Natural killer cell (primary cell): ENCODE results near the gene UHRF2. TPM values are rescaled to one million over a fixed set of nuclear protein-coding genes. Genes with fewer than 3 reads are reported as not detected.
"Not testable (repeated sequence)": the region's sequence is repeated elsewhere in the genome, so short reads cannot be mapped to it uniquely, and the experiment has no call there.

Experiments used
- ATAC-seq, 3 donors: fragments of 150-1000 bp in 2 of 3; fragments of 200-7000 bp in 1 of 3; cut with Tn5 transposase; 1 replicate in 1 of 3; 2 replicates in 2 of 3; pipeline ENCODE4 v1.10.0; 2021; ENCODE audit warnings: mild to moderate bottlenecking in 2 of 3, moderate library complexity in 2 of 3
- DNase-seq, 2 donors: peaks; one replicate each; pipeline versions ENCODE4 v3.0.0 to v3.0.0-alpha.2; 2013 to 2021; ENCODE audit warnings: mixed read lengths in 1 of 2
- H3K27ac ChIP-seq: one replicate; pipeline ENCODE4 v1.5.1; 2013; ENCODE audit warnings: mild to moderate bottlenecking, low read length
- H3K27me3 ChIP-seq: one replicate; pipeline ENCODE4 v1.6.1; 2013; ENCODE audit warnings: low read length; ENCODE audit not compliant: control insufficient read depth, insufficient read depth
- H3K36me3 ChIP-seq: one replicate; pipeline ENCODE4 v1.6.1; 2013; ENCODE audit warnings: low read length; ENCODE audit not compliant: control insufficient read depth, insufficient read depth
- H3K4me1 ChIP-seq: one replicate; pipeline ENCODE4 v1.6.1; 2013; ENCODE audit warnings: low read length; ENCODE audit not compliant: control insufficient read depth, insufficient read depth
- H3K4me3 ChIP-seq: one replicate; pipeline ENCODE4 v1.5.1; 2013; ENCODE audit warnings: low read length
- H3K9me3 ChIP-seq: one replicate; pipeline ENCODE4 v1.6.1; 2013; ENCODE audit warnings: low read length; ENCODE audit not compliant: control insufficient read depth, insufficient read depth
- H3K27ac Mint-ChIP-seq, 2 donors: one replicate each; pipeline ENCODE4 v1.8.0; 2022; ENCODE audit warnings: mild to moderate bottlenecking in 2 of 2, mixed read lengths in 2 of 2, moderate library complexity in 1 of 2
- H3K27me3 Mint-ChIP-seq, 2 donors: one replicate each; pipeline ENCODE4 v1.8.0; 2022; ENCODE audit warnings: low read depth in 2 of 2, mixed read lengths in 2 of 2
- H3K36me3 Mint-ChIP-seq: one replicate; pipeline ENCODE4 v1.8.0; 2022; ENCODE audit warnings: mixed read lengths
- H3K4me1 Mint-ChIP-seq, 2 donors: one replicate each; pipeline ENCODE4 v1.8.0; 2022; ENCODE audit warnings: mixed read lengths in 2 of 2
- H3K4me3 Mint-ChIP-seq: one replicate; pipeline ENCODE4 v1.8.0; 2022; ENCODE audit warnings: mild to moderate bottlenecking, moderate library complexity, mixed read lengths
- H3K9me3 Mint-ChIP-seq, 2 donors: one replicate each; pipeline ENCODE4 v1.8.0; 2022; ENCODE audit warnings: mixed read lengths in 2 of 2
- WGBS: methylation state at CpG from one replicate; pipeline ENCODE4 v1.1.7; 2013; ENCODE audit warnings: missing lambda C conversion rate; ENCODE audit not compliant: insufficient coverage; 5-methylcytosine and 5-hydroxymethylcytosine counted together
- intact Hi-C: fragments of 100-400 bp; cut with micrococcal nuclease; formaldehyde crosslinking; loops from one replicate; pipeline ENCODE4 v1.14.2; 2022
- total RNA-seq, 4 donors: library from RNA; stranded (reverse); fragments of 120-200 nt in 1 of 4; gene quantifications; one replicate each; pipeline versions ENCODE4 v1.2.3 to v1.2.4, GENCODE V29; 2013 to 2022
- TF ChIP-seq, protein P1 (sequence below): fragments of 200-600 bp; IDR thresholded peaks from one replicate; pipeline ENCODE4 v1.8.0; 2022; ENCODE audit warnings: antibody characterized with exemption

Gene UHRF2
- total RNA-seq, 3 donors from 2014 or later (not counting 1 experiment from before 2014, with no cell fraction given): 118 to 130 (median 120) TPM

DNA sequence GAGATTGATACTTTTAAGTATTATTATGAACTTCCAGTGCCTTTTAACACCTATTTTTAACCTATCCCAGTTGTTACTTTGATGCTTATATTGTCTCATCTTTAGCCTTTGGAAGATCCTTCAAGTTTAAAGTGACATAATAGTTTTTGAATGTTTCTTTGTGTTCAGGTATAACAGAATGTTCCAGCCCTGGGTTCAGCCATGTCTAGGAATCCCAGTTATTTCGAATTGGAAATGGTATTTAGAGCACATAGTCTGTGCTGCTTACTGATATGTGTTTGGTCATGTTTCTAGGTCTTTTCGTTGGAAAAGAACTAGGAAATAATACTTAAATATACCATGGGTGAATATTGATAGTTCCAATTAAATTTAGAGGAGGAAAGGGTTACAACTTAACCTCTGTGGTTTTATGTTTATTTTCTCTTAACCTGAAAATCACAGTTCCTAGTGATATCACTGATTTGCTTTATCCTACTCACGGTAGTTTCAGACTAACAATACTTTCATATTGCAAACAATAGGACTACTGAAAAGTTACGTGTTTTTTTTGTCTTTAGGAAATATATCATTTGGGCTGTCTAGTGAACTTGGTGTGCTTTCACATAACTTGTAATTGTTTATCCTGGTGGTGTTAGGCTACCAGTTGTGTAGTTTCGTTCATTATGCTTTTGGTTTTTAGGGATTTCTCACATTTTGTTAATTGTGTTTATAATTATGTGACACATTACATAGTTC, 37.8 kb downstream of the UHRF2 start:
- Histone ChIP-seq H3K27ac (no peak overlapping the region), H3K4me1 (peaks cover 2% of the 10 kb centered on the region), H3K9me3 (no peaks in the 10 kb centered on the region), H3K4me3 (no peak overlapping the region), H3K27me3 (no peaks in the 10 kb centered on the region), H3K36me3 (no peaks in the 10 kb centered on the region)
- H3K9me3 Mint-ChIP-seq: no peaks in the 10 kb centered on the region
- ATAC-seq: no peak
- no peaks in the 10 kb centered on the region for H3K36me3 Mint-ChIP-seq
- H3K27me3 Mint-ChIP-seq: no peaks in the 10 kb centered on the region
- intact Hi-C loops: loop anchor here (5.0 kb wide), 1 partner anchor 34 kb away; no protein-coding TSS in a partner anchor
- no peak for DNase-seq
- H3K27ac Mint-ChIP-seq: peak overlapping the region in 1 of 2 donors; percentile 31
- TF ChIP-seq, protein P1, sequence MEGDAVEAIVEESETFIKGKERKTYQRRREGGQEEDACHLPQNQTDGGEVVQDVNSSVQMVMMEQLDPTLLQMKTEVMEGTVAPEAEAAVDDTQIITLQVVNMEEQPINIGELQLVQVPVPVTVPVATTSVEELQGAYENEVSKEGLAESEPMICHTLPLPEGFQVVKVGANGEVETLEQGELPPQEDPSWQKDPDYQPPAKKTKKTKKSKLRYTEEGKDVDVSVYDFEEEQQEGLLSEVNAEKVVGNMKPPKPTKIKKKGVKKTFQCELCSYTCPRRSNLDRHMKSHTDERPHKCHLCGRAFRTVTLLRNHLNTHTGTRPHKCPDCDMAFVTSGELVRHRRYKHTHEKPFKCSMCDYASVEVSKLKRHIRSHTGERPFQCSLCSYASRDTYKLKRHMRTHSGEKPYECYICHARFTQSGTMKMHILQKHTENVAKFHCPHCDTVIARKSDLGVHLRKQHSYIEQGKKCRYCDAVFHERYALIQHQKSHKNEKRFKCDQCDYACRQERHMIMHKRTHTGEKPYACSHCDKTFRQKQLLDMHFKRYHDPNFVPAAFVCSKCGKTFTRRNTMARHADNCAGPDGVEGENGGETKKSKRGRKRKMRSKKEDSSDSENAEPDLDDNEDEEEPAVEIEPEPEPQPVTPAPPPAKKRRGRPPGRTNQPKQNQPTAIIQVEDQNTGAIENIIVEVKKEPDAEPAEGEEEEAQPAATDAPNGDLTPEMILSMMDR: no peak
- no peak overlapping the region for H3K4me3 Mint-ChIP-seq
- peaks cover 62 to 67% of the 10 kb centered on the region in 2 donors for H3K4me1 Mint-ChIP-seq
- WGBS: 89% methylated on average over 2 of the region's 5 CpGs

DNA sequence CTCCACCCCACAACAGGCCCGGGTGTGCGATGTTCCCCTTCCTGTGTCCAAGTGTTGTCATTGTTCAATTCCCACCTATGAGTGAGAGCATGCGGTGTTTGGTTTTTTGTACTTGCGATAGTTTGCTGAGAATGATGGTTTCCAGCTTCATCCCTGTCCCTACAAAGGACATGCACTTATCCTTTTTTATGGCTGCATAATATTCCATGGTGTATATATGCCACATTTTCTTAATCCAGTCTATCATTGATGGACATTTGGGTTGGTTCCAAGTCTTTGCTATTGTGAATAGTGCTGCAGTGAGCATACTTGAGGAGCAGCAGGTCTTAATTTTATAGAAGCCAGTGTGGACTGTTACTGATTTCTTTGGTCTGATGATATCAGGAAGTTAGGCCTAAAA, 42.3 kb downstream of the UHRF2 start:
- H3K9me3 ChIP-seq, H3K4me1 ChIP-seq, H3K36me3 Mint-ChIP-seq, H3K27me3 ChIP-seq, H3K27ac Mint-ChIP-seq, ATAC-seq, H3K36me3 ChIP-seq, H3K27me3 Mint-ChIP-seq, H3K9me3 Mint-ChIP-seq, intact Hi-C loops, DNase-seq, H3K27ac ChIP-seq, H3K4me3 Mint-ChIP-seq, H3K4me3 ChIP-seq: not testable (repeated sequence)
- 100% methylated on average over 3 of the region's 4 CpGs for WGBS
- peaks cover 61 to 67% of the 10 kb centered on the region in 2 donors for H3K4me1 Mint-ChIP-seq

DNA sequence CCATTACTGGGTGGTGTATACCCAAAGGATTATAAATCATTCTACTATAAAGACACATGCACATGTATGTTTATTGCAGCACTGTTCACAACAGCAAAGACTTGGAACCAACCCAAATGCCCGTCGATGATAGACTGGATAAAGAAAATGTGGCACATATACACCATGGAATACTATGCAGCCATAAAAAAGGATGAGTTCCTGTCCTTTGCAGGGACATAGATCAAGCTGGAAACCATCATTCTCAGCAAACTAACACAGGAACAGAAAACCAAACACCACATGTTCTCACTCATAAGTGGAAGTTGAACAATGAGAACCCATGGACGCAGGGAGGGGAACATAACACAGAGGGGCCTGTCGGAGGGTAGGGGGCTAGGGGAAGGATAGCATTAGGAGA, 45.7 kb downstream of the UHRF2 start:
- WGBS: 100% methylated on average over 2 of the region's 4 CpGs

DNA sequence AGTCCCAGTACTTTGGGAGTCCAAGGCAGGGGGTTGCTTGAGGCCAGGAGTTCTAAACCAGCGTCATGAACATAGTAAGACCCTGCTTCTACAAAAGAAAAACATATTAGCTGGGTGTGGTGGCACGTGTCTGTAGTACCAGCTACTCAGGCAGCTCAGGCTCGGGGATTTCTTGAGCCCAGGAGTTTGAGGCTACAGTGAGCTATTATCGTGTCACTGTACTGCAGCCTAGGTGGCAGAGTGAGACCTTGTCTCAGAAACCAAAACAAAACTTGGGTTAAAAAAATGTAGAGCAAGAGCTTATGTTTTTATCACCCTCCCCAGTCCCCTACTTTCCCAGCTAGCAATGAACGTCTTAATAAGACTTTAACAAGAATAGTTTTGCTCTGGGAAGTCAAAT, 46.7 kb downstream of the UHRF2 start:
- Histone ChIP-seq H3K4me1 (no peaks in the 10 kb centered on the region), H3K27me3 (no peaks in the 10 kb centered on the region), H3K27ac (no peak overlapping the region), H3K9me3 (no peaks in the 10 kb centered on the region), H3K36me3 (peaks cover 6% of the 10 kb centered on the region), H3K4me3 (no peak overlapping the region)
- Mint-ChIP-seq H3K27me3 (no peaks in the 10 kb centered on the region), H3K27ac (peak overlapping the region in 1 of 2 donors; percentile 11), H3K4me1 (peaks cover 41 to 43% of the 10 kb centered on the region in 2 donors), H3K9me3 (peaks cover 2 to 4% of the 10 kb centered on the region in 2 donors), H3K36me3 (no peaks in the 10 kb centered on the region), H3K4me3 (no peak overlapping the region)
- WGBS: 85% methylated on average over 4 of the region's 5 CpGs
- DNase-seq (no peak), ATAC-seq (peak in 2 of 3 donors; percentile 34 to 43)
- TF ChIP-seq, protein P1: no peak
- intact Hi-C loops: no loop called here

More for the DNA sequence above, 45.7 kb downstream of the UHRF2 start:
- H3K27me3 Mint-ChIP-seq, H3K9me3 ChIP-seq, H3K36me3 Mint-ChIP-seq, H3K27me3 ChIP-seq, H3K27ac ChIP-seq, H3K4me3 Mint-ChIP-seq, ATAC-seq, H3K4me1 ChIP-seq, intact Hi-C loops, H3K4me3 ChIP-seq, H3K9me3 Mint-ChIP-seq, H3K36me3 ChIP-seq, DNase-seq: not testable (repeated sequence)
- Mint-ChIP-seq H3K4me1 (peaks cover 34 to 42% of the 10 kb centered on the region in 2 donors), H3K27ac (peak overlapping the region in 1 of 2 donors; percentile 48)
